ENCODE results near the gene RAB31.

Gene RAB31

GRCh38 chr18:9700261-9700796, 7.8 kb upstream of the RAB31 start:
- Mint-ChIP-seq H3K36me3 (no peaks in the 10 kb centered on the region), H3K27ac (no peak overlapping the region), H3K4me3 (no peak overlapping the region), H3K9me3 (no peaks in the 10 kb centered on the region), H3K27me3 (peaks cover 44% of the 10 kb centered on the region), H3K4me1 (peaks cover 21% of the 10 kb centered on the region)
- DNase-seq, result no peak
- CTCF ChIA-PET, result no interaction called here

- Mint-ChIP-seq H3K27me3 (peaks cover 43% of the 10 kb centered on the region), H3K27ac (no peak overlapping the region)
- DNase-seq, result no peak
These were observed 6.3 kb upstream of the RAB31 start for GRCh38 chr18:9701609-9702349.

GRCh38 chr18:9704233-9705118, 3.6 kb upstream of the RAB31 start:
- Mint-ChIP-seq H3K36me3 (no peaks in the 10 kb centered on the region), H3K4me1 (peaks cover 21% of the 10 kb centered on the region), H3K4me3 (no peak overlapping the region), H3K9me3 (no peaks in the 10 kb centered on the region), H3K27ac (no peak overlapping the region), H3K27me3 (peaks cover 59% of the 10 kb centered on the region)
- CTCF ChIA-PET, result interaction anchor here (0.6 kb wide), 1 partner anchor 428 kb away, joined by 3 read pairs; no protein-coding TSS in a partner anchor
- no peak for DNase-seq

More at GRCh38 chr18:9701609-9702349, 6.3 kb upstream of the RAB31 start:
- CTCF ChIA-PET, result no interaction called here
- no peak overlapping the region for H3K4me3 Mint-ChIP-seq
- peaks cover 9% of the 10 kb centered on the region for H3K4me1 Mint-ChIP-seq
- no peaks in the 10 kb centered on the region for H3K36me3 Mint-ChIP-seq
- no peaks in the 10 kb centered on the region for H3K9me3 Mint-ChIP-seq

- Mint-ChIP-seq H3K36me3 (no peaks in the 10 kb centered on the region), H3K9me3 (no peaks in the 10 kb centered on the region), H3K27me3 (peaks cover 67% of the 10 kb centered on the region), H3K27ac (no peak overlapping the region), H3K4me1 (peaks cover 29% of the 10 kb centered on the region), H3K4me3 (no peak overlapping the region)
- no peak for DNase-seq
- CTCF ChIA-PET, result no interaction called here
These were observed 2.8 kb upstream of the RAB31 start for GRCh38 chr18:9705183-9705829.

GRCh38 chr18:9706081-9706935, 1.8 kb upstream of the RAB31 start:
- no peak for DNase-seq
- H3K4me3 Mint-ChIP-seq, result no peak overlapping the region
- CTCF ChIA-PET, result interaction anchor here (0.5 kb wide), 1 partner anchor 920 kb away, joined by 3 read pairs; no protein-coding TSS in a partner anchor
- no peaks in the 10 kb centered on the region for H3K9me3 Mint-ChIP-seq
- peaks cover 38% of the 10 kb centered on the region for H3K4me1 Mint-ChIP-seq
- H3K36me3 Mint-ChIP-seq, result peaks cover 2% of the 10 kb centered on the region
- peaks cover 77% of the 10 kb centered on the region for H3K27me3 Mint-ChIP-seq
- H3K27ac Mint-ChIP-seq, result no peak overlapping the region

- DNase-seq, result no peak
These were observed 582 bp upstream of the RAB31 start for GRCh38 chr18:9707381-9708056.

GRCh38 chr18:9708434-9709303, 568 bp downstream of the RAB31 start:
- CTCF ChIA-PET, result no interaction called here
- Mint-ChIP-seq H3K4me1 (peaks cover 48% of the 10 kb centered on the region), H3K9me3 (no peaks in the 10 kb centered on the region), H3K36me3 (peaks cover 2% of the 10 kb centered on the region), H3K4me3 (peak overlapping the region; percentile 77), H3K27me3 (peaks cover 84% of the 10 kb centered on the region), H3K27ac (peak overlapping the region; percentile 52)
- peak; percentile 44 for DNase-seq

More at GRCh38 chr18:9707381-9708056, 582 bp upstream of the RAB31 start:
- Mint-ChIP-seq H3K9me3 (no peaks in the 10 kb centered on the region), H3K36me3 (peaks cover 2% of the 10 kb centered on the region), H3K27ac (no peak overlapping the region), H3K27me3 (peaks cover 83% of the 10 kb centered on the region), H3K4me1 (peaks cover 48% of the 10 kb centered on the region), H3K4me3 (peak overlapping the region; percentile 49)
- CTCF ChIA-PET, result no interaction called here

- Mint-ChIP-seq H3K27ac (no peak overlapping the region), H3K4me1 (peaks cover 41% of the 10 kb centered on the region), H3K4me3 (peak overlapping the region; percentile 77), H3K36me3 (peaks cover 2% of the 10 kb centered on the region), H3K27me3 (peaks cover 80% of the 10 kb centered on the region), H3K9me3 (no peaks in the 10 kb centered on the region)
- DNase-seq, result no peak
- CTCF ChIA-PET, result no interaction called here
These were observed 1.3 kb downstream of the RAB31 start for GRCh38 chr18:9709304-9709877.

GRCh38 chr18:9710037-9710436, 1.9 kb downstream of the RAB31 start:
- H3K27ac Mint-ChIP-seq, result no peak overlapping the region
- peaks cover 40% of the 10 kb centered on the region for H3K4me1 Mint-ChIP-seq
- H3K4me3 Mint-ChIP-seq, result peak overlapping the region; percentile 51
- no peaks in the 10 kb centered on the region for H3K9me3 Mint-ChIP-seq
- no peak for DNase-seq
- CTCF ChIA-PET, result no interaction called here
- peaks cover 2% of the 10 kb centered on the region for H3K36me3 Mint-ChIP-seq
- H3K27me3 Mint-ChIP-seq, result peaks cover 80% of the 10 kb centered on the region

GRCh38 chr18:9711361-9712129, 3.4 kb downstream of the RAB31 start:
- Mint-ChIP-seq H3K4me1 (peaks cover 39% of the 10 kb centered on the region), H3K27ac (peak overlapping the region; percentile 56), H3K27me3 (peaks cover 85% of the 10 kb centered on the region), H3K9me3 (no peaks in the 10 kb centered on the region), H3K4me3 (no peak overlapping the region), H3K36me3 (peaks cover 2% of the 10 kb centered on the region)
- CTCF ChIA-PET, result interaction anchor here (0.9 kb wide), 1 partner anchor 238 kb away, joined by 3 read pairs; no protein-coding TSS in a partner anchor
- peak; percentile 23 for DNase-seq

GRCh38 chr18:9712130-9712577, 4.1 kb downstream of the RAB31 start:
- Mint-ChIP-seq H3K36me3 (peaks cover 2% of the 10 kb centered on the region), H3K27me3 (peaks cover 85% of the 10 kb centered on the region), H3K9me3 (no peaks in the 10 kb centered on the region), H3K27ac (no peak overlapping the region), H3K4me1 (peaks cover 39% of the 10 kb centered on the region), H3K4me3 (no peak overlapping the region)
- no peak for DNase-seq
- CTCF ChIA-PET, result no interaction called here
